ENCODE measurements around the gene AP1G1.
"Not testable (repeated sequence)": the region's sequence is repeated elsewhere in the genome, so short reads cannot be mapped to it uniquely, and the experiment has no call there.

The AP1G1 gene

DNA sequence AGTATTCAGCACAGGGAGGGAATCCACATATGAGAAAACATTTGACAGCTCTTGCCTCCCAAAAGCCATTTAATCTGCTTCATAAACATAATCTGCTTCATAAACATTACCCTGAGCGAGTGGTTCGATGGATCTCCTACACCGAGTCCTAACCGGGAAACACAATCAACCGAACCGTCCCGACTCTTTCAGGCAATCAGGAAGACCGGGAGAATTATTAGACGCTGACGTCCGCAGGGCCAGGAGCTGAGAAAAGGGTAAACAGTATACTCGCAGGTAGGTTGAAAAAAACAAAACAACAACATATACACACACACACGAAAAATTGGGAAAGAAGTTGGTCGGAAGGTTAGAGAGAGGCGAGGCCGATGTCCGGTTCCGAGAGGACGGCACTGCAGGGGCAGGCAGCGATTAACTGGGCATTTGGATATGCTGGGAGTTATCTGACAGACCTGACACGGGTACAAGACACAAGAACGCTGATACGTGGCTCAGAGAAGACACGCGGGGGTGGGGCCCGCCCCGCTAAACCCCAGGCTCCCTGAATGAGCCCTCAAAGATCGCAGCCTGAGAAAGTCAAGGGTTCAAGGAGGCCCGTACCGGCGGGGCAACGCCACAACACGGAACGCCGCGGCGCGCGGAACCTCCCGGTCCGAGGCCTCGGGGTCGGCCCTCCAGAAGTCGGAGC, 585 bp downstream of the AP1G1 start:
- DNase-seq, result no peak

DNA sequence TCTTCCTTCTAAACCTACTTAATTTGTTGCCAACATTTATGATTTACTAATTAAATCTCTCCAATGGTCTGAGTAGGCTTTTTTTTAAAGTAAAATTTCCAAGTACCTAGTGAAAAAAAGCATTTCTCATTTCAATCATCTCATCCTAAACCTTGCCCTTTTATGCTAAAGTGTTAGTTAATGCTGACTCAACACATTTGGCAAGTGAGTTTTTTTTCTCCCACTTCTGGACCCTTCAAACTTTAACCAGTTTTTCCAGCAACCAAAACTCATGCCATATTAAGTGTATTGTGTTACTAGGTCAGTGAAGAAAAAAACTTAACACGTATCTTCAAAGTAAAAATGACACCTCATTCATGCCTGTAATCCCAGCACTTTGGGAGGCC, 5.3 kb downstream of the AP1G1 start:
- DNase-seq, result no peak

DNA sequence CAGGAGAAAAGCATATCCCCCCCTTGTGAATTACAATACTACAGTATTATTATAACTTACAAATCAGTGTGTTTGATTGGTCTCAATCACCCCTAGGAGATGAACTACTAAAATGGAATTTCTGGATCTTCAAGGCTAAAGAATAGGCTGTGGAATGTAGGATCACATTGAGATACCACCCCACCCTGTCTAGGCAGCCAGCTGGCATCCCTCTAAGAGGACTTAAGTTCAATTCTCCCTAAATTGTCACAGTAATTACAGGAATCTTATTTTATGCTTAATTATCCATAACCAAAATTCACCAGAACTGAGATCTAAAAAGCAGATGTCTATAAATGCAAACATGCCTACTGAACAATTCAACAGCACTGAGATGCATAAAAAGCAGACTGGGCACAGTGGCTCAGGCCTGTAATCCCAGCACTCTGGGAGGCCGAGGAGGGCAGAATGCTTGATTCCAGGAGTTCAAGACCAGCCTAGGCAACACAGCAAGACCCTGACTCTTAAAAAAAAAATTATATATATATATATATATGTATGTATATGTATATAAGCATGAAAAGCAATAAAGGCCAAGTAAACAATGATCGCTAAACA, 12.0 kb downstream of the AP1G1 start:
- no peak for DNase-seq

DNA sequence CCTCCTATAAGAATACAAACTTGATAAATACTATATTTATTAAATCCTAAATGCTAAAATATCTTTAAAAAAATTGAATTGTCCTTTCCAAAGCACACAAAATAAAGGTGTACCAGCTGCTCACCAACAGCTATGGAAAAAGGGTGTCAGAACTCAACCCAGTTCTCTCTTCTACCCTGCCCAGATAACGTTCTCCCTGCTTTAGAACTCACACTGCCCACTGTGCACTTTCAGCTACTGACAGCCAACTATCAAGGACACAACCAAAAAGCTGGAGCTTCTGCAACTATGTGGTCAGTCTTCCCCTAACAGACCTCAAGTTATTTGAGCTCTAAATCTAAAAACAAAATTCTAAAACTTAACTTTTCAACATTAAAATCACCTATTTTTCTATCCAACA, 13.7 kb downstream of the AP1G1 start:
- no peak for DNase-seq

DNA sequence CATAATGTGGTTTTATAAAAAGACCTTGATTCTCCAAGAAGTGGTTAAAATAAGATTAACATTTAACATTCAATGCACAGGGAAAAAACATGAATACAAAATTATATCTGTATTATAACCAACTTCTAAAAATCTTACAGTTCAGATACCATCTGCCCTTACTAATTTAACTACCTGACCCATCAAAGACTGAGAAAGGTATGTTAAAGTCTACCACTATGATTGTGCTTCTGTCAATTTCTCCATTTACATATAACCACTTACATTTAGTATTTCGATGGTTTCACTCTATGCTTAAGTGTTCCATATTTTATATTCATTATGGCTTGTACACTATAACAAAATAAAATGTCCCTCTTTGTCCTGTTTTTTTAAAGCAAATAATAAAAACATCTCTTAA, 14.6 kb downstream of the AP1G1 start:
- no peak for DNase-seq

DNA sequence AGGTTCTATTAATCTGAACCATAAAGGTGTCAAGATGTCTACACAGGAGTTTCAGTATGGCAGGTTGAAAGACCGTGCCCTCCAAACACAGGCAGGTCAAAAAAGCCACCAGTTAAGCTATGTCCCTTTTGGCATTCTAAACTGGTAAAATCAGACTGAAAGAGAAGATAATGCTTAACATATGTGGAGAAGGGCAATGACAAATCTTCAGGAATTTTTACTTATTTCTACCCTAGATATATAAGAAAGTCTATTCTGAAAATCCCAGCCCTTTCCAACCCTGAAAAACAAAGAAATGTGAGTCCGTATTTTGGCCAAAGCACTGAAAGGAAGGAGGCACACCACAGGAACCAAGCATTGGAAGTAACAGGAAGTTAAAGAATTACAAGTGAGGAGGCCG, 16.5 kb downstream of the AP1G1 start:
- no peak for DNase-seq

DNA sequence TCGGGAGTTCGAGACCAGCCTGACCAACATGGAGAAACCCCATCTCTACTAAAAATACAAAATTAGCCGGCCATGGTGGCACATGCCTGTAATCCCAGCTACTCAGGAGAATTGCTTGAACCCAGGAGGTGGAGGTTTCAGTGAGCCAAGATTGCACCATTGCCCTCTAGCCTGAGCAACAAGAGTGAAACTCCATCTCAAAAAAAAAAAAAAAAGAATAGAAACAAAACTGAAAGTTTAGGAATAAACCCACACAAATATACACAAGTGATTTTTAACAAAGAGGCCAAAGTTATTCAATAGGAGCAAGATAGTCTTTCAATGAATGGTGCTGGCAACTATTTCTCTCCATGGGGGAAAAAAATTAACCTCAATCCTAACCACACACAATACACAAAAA, 18.3 kb downstream of the AP1G1 start:
- DNase-seq, result not testable (repeated sequence)

DNA sequence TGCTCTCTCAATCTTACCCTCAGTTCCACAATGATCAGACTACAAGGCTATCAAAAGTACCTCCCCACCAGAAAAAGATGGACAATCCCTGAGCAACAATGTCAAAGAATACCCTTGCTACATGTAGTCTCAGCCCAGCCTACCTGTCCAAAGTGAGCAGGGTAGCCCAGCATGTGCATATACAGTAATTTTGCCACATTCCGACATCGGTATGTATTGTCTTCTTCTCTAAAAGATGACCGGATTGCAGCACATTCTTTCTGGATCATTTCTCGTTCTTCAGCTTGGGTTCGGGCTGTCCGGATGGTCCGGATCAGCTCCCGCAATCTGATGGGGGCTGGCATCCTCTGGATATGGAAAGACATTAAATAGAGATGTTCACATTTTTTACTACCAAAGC, 19.5 kb downstream of the AP1G1 start:
- DNase-seq, result no peak

DNA sequence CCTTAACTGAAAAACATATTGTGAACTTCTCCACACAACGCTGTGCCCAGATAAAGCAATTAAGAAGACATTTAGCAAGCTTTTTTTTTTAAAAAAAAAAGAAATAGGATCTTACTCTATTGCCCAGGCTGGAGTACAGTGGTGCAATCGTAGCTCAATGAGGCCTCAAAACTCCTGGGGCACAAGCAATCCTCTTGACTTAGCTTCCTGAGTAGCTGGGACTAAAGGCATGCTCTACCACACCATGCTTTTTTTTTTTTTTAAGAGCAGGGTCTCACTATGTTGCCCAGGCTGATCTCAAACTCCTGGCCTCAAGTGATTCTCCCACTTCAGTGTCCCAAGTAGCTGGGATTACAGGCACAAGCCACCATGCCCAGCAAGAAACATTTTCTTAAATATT, 20.1 kb downstream of the AP1G1 start:
- DNase-seq, result no peak

DNA sequence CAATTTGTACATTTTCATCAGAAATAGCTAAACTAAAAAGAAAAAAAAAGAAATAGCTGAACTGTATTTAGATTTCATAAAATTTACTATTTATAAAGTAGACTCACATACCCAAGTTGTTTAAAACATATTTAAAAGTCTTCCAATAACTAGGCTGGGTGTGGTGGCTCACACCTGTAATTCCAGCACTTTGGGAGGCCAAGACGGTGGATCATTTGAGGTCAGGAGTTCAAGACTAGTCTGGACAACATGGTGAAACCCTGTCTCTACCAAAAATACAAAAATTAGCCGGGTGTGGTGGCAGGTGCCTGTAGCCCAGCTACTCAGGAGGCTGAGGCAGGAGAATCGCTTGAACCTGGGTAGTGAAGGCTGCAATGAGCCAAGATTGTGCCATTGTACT, 23.5 kb downstream of the AP1G1 start:
- DNase-seq, result not testable (repeated sequence)

DNA sequence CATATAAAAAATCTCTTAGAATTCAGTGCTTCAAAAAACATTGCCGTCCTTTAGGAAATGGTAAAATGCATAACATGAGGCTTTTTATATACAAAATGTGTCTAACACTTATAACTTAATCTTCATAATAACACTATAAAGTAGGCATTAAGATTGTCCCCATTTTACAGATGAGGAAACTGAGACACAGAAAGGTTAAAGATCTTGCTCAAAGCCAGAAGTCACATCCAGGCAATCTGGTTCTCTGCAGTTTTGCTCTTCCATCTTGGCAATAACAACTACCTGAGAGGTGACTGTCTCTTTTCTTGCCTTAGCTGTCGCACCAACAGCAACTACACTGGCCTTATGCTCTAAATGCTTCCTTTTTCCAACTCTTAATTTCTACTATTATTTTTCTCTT, 24.5 kb downstream of the AP1G1 start:
- DNase-seq, result no peak

DNA sequence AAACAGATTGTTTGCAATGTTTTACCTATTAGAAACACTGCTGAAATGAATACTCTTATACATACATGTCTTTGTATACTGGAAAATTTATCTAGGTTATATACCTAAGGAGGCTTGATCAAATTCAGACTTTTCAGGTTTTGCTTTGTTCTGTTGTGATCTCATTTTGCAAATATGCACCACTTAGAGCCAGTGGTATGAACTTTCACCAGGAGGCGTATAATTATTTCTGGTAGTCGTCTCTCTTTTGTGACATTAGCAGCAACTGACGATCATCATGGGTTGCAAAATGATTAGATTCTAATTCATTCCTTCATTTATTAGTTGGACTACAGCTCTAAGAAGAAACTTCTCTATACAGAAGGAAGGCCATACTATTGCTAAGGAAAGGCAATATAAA, 26.9 kb downstream of the AP1G1 start:
- DNase-seq, result no peak

DNA sequence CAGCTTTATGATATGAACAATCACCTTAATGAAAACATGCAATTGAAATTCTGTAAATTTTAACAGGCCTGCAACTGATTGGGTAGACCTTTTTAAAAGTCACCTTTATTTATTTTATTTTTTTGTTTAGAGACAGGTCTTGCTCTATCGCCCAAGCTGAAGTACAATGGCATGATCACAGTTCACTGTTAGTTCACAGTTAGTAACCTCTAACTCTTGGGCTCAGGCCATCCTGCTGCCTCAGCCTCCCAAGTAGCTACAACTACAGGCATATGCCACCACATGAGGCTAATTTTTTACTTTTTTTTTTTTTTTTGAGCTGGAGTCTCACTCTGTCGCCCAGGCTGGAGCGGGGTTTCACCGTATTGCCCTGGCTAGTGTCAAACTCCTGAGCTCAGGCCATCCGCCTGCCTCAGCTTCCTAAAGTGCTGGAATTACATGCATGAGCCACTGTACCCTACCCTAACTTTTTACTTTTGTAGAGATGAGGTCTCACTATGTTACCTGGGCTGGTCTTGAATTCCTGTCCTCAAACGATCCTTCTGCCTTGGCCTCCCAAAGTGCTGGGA, 28.0 kb downstream of the AP1G1 start:
- no peak for DNase-seq

DNA sequence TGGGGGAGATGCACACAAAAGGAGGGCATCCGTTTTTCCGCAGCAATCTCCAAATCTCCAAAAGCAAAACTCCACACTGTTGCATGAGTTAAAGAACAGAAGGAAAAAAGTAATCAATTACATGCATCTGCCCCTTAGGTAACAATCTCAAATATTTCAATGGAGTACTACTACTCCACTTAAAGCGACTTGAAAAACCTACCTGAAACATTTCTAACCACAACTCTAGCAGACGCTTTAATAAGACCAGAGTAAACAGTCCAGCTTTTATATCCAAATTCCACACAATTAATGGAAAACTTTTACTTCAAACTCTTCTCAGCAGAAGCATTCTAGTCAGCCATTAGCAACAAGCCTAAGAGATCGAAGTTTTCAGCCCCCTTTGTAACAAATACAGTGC, 29.9 kb downstream of the AP1G1 start:
- no peak for DNase-seq

DNA sequence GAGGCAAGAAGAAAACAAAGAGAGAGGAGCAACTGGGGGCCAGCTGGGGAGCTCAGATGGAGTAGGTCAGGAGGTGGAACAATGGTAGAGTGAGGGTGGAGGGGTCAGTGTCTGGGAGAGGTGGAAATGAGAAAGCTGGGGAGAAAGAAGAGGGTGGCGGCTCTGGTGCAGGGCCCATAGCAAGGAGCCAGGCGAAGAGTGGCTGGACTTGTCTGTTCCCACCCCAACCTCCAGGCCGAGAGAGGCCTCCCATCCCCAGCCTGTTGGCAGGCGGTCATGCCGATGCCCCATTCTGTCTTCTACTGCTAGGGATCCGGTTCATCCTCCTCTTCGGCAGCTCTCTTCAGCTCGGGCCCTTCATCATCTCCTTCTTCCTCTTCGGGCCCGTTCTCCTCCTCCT, 31.3 kb downstream of the AP1G1 start:
- no peak for DNase-seq

DNA sequence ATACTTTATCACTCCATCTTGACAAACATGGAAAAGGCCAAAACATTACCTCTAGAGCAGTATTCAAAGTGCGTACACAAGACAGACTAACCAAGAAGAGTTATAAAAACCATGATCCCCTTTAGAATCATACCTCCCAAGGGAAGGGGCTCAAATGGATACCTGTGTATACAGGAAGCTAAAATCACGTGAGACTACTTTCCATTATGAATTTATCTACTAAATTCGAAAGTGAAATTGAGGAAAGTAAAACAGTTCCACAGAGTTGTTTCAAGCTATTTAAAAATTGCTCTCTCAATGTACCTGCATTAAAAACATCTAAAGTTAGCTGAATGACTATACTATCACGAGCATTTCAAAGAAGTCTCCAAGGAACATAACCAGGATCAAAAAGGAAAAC, 32.7 kb downstream of the AP1G1 start:
- no peak for DNase-seq

DNA sequence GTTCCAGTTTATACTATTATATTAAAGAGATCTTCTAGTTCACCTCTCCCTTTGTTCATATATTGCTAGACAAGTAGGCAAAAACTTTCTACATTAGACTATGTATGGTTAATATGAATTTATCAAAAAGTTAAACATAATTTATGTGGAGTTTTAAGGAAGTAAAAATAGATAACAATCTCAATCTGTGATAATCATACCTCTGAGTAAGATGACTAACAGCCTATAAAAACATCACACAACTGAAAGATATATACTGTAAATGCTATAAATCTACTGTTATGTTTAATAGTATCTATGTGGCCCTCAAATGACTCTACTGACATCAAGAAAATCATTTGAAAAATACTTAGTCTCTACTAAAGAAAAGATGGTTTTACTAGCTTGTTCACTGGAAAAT, 37.1 kb downstream of the AP1G1 start:
- DNase-seq, result no peak

DNA sequence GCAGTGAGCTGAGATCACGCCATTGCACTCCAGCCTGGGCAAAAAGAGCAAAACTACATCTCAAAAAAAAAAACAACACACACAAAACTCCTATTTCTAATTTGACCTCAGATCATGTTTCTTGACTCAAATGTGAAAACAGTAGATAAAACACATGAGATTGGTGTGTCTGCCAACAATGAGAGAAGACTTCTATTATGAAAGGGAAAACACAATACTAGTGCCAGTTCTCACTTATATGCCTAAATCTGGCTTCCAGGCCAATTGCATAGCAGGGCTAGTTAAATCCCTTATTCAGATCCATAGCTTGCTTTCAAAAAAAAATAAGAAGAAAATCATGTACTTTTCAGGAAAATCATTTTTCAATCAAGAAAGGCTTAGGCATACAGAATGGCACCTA, 39.4 kb downstream of the AP1G1 start:
- DNase-seq, result no peak

DNA sequence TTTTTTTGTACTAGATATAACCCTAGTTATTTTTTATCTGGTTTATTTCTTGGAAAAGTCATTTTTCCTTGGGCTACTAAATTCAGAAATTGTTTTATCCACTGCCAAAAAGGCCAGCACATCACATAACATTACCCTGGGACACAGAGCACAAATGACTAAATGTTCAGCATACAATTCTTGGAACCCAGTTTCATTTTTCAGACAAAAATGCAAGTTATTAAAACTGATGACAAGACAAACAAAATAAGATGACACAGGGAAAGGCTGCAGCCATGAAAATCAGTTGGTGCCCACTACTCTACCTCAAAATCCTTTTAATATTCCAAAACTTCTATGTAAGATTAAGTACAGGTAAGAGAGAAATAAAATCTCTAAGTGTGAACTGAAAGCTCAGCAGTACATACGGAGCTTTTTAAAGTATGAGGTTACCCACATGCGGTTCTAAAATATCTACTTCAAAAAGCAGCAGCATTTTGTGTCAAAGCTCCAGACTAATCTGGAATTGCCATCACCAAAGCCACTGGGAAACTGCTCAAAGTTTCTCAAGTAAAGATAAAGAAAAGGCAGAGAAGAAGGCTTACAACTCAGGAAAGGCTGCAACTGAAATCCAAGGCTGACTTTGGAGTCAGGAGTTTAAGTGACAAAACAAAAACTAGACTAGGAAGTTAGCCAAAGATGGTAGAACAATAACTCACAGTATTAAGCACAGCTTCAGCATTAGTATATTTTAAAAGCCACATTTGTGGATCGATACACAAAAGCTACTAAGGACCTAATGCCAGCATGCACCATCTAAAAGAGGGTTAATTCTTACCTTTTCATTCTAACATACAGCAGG, 41.4 kb downstream of the AP1G1 start:
- no peak for DNase-seq

DNA sequence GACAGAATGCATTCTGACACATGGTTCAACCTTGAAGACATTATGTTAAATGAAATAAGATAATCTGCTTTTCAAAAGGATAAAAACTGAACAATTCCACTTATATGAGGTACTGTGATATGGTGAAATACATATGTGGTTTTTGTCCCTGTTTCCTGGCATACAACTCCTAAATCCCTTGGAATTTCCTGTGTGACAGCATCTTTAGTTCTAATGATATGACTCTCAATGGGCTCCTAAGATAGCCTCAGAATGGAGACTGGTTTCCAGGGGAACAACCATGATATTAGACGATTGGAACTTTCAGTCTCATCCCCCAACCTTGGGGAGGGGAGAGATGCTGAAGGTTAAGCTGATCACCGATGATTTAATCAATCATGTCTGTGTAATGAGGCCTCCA, 46.4 kb downstream of the AP1G1 start:
- DNase-seq, result no peak

DNA sequence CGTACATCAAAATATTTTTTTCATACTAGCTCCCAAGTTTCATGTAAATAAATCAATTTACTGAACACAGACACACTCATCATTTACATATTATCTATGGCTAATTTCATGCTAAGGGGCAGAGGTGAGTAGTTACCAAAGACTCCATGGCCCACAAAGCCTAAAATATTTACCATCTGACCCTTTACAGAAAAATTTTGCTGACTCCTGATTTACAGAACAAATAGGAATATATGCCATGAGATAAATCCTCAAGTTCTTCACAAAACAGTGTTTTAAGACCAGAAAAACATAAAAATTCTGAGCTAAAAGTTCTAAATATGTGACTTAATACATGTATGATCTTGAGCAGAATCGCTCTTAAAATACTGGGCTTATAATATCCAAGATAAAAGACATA, 47.5 kb downstream of the AP1G1 start:
- DNase-seq, result no peak

DNA sequence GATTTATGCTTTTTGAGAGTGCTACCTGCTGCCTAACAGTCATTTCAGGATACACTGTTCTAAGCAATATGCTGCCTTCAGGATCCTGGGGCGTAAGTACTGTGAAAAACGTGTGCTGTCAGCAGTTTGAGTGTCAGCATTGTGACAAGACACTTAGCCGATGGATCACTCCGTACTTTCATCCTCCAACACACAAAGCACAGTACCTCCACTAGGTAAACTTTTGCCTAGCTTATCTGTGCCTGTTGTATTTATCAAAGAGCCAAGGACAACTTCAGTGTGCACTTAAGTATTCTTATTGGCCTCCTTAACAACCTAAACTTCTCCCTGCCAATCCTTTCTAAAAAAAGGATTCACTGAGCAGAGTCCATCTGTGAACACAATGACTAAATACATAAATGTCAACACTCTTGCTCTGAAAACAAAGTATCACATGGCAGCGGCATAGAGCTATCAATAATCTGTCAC, 50.3 kb downstream of the AP1G1 start:
- DNase-seq, result no peak

DNA sequence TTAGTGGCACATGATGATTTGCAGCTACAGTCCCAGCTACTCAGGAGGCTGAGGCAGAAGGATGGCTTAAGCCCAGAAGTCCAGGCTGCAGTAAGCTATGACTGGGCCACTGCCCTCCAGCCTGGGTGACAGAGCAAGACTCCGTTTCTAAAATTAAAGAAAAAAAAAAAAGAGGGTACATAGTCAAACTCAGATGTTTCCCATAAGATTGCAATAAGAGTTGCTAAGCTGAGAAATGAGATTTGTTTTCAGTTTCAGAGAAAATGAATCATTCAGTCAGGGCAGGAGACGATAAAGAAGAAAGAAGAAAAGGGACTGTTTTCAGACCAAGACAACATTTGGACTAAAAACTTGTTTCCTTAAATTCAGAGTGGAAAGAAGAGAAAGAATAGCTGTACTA, 54.0 kb downstream of the AP1G1 start:
- DNase-seq, result no peak

DNA sequence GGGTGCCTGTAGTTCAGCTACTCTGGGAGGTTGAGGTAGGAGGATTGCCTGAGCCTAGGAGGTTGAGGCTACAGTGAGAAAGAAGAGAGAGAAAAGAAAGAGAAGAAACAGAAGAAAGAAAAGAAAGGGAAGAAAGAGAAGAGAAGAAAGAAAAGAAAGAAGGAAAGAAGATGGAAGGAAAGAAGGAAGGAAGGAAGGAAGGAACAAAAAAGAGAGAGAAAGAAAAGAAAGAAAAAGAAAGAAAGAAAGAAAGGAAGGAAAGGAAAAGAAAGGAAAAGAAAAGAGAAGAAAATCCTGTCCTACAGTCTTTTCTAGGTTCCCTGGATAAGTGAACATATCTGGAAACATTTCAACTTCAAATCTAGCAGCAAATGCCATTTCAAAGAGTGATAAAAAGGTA, 54.5 kb downstream of the AP1G1 start:
- DNase-seq, result no peak
